Testis (tissue), 3 donors: Measurements from ENCODE around the gene ARMC6. TPM values are rescaled to one million over a fixed set of nuclear protein-coding genes. Genes with fewer than 3 reads are reported as not detected.

ENCODE experiments used
- DNase-seq: peaks from one replicate; pipeline ENCODE4 v3.0.0-alpha.2; 2019
- H3K27ac ChIP-seq, 2 donors: fragments of 200-600 bp; sonication (generic); one replicate each; pipeline ENCODE4 v1.5.1; 2019
- H3K27me3 ChIP-seq: fragments of 200-600 bp; sonication (generic); one replicate; pipeline ENCODE4 v1.5.1; 2019
- H3K36me3 ChIP-seq: fragments of 200-600 bp; sonication (generic); one replicate; pipeline ENCODE4 v1.5.1; 2017; ENCODE audit warnings: low read depth; ENCODE audit errors: missing control alignments
- H3K4me1 ChIP-seq: fragments of 200-600 bp; sonication (generic); one replicate; pipeline ENCODE4 v1.5.1; 2019
- H3K4me3 ChIP-seq, 2 donors: fragments of 200-600 bp; sonication (generic); one replicate each; pipeline ENCODE4 v1.5.1; 2017 to 2019
- H3K9me3 ChIP-seq: fragments of 200-600 bp; sonication (generic); one replicate; pipeline ENCODE4 v1.5.1; 2017
- CTCF ChIP-seq, 3 experiments: fragments of 450-650 bp in 2 of 3; fragments of 200-600 bp in 1 of 3; sonication (generic) in 1 of 3; IDR thresholded peaks; one replicate each; pipeline ENCODE4 v1.5.1; 2016 to 2019; ENCODE audit warnings: antibody characterized with exemption in 3 of 3, mild to moderate bottlenecking in 2 of 3, moderate library complexity in 1 of 3
- POLR2A ChIP-seq: fragments of 450-650 bp; IDR thresholded peaks from one replicate; pipeline ENCODE4 v1.6.1; 2017; ENCODE audit warnings: antibody characterized with exemption, mild to moderate bottlenecking, moderate library complexity
- WGBS, 2 donors: methylation state at CpG; one replicate each; pipeline ENCODE4 v1.1.5; 2018; 5-methylcytosine and 5-hydroxymethylcytosine counted together
- intact Hi-C: fragments of 100-400 bp; cut with DNase I; formaldehyde crosslinking; loops from one replicate; pipeline ENCODE4 v1.15.1; 2023; ENCODE audit warnings: low total_unique reads
- polyA plus RNA-seq: library from polyadenylated mRNA; stranded (reverse); fragments of 350-450 nt; fragmentation: Illumina TruSeq; extraction: RNeasy Lipid Tissue Mini Kit (QIAGEN cat#74804); gene quantifications from one replicate; pipeline ENCODE4 v1.2.3, GENCODE V29; 2014; ENCODE audit warnings: low read depth, low replicate concordance; ENCODE audit not compliant: insufficient read depth
- total RNA-seq, 2 donors: library from RNA; depleted of rRNA; stranded (reverse); fragments of >200 nt; gene quantifications; one replicate each; pipeline ENCODE4 v1.2.3, GENCODE V29; 2016

ARMC6 gene
- total and polyA plus RNA-seq, 3 donors from 2014 or later: 53.2 to 62.0 (median 57.0) TPM

GRCh38 chr19:18998276-18998675 is 35.1 kb upstream of the ARMC6 start:
- Histone ChIP-seq H3K36me3 (no peaks in the 10 kb centered on the region), H3K4me3 (no peak overlapping the region), H3K9me3 (no peaks in the 10 kb centered on the region), H3K4me1 (peaks cover 10% of the 10 kb centered on the region), H3K27ac (no peak overlapping the region), H3K27me3 (no peaks in the 10 kb centered on the region)
- no peak for TF ChIP-seq POLR2A
- TF ChIP-seq CTCF (IDR thresholded peaks at IDR 0.05): no peak
- 95 to 96% methylated on average over 8 of the region's 8 CpGs for WGBS, 2 donors
- intact Hi-C loops: no loop called here
- no peak for DNase-seq

- Histone ChIP-seq H3K27me3 (no peaks in the 10 kb centered on the region), H3K36me3 (no peaks in the 10 kb centered on the region), H3K9me3 (no peaks in the 10 kb centered on the region), H3K27ac (no peak overlapping the region), H3K4me1 (peaks cover 10% of the 10 kb centered on the region), H3K4me3 (no peak overlapping the region)
- TF ChIP-seq CTCF (IDR thresholded peaks at IDR 0.05) (no peak), POLR2A (no peak)
- 54 to 80% methylated on average over 7 to 14 of the region's 14 CpGs for WGBS, 2 donors
- no peak for DNase-seq
- intact Hi-C loops: no loop called here
Observed at GRCh38 chr19:18999016-18999758, 34.2 kb upstream of the ARMC6 start.

- peak; percentile 30 for DNase-seq
- 78 to 82% methylated on average over 11 of the region's 11 CpGs for WGBS, 2 donors
- H3K9me3 ChIP-seq: no peaks in the 10 kb centered on the region
- H3K4me3 ChIP-seq: no peak overlapping the region
- H3K27me3 ChIP-seq: no peaks in the 10 kb centered on the region
- no peaks in the 10 kb centered on the region for H3K36me3 ChIP-seq
- intact Hi-C loops: no loop called here
- peaks cover 10% of the 10 kb centered on the region for H3K4me1 ChIP-seq
- TF ChIP-seq POLR2A: no peak
- TF ChIP-seq CTCF (IDR thresholded peaks at IDR 0.05): peak in 2 of 3 experiments; percentile 4 to 15
- H3K27ac ChIP-seq: no peak overlapping the region
Observed at GRCh38 chr19:18999896-19000620, 33.3 kb upstream of the ARMC6 start.

- no peaks in the 10 kb centered on the region for H3K27me3 ChIP-seq
- no peaks in the 10 kb centered on the region for H3K4me1 ChIP-seq
- 91 to 92% methylated on average over 18 of the region's 18 CpGs for WGBS, 2 donors
- no peaks in the 10 kb centered on the region for H3K9me3 ChIP-seq
- no peak overlapping the region for H3K4me3 ChIP-seq
- H3K27ac ChIP-seq: no peak overlapping the region
- intact Hi-C loops: no loop called here
- DNase-seq: no peak
- H3K36me3 ChIP-seq: no peaks in the 10 kb centered on the region
- TF ChIP-seq CTCF (IDR thresholded peaks at IDR 0.05): no peak
- TF ChIP-seq POLR2A: no peak
Observed at GRCh38 chr19:19004144-19004543, 29.3 kb upstream of the ARMC6 start.
